ENCODE data around the gene ATF4. TPM values are rescaled to one million over a fixed set of nuclear protein-coding genes. Genes with fewer than 3 reads are reported as not detected.

The ATF4 gene
- total and polyA plus RNA-seq, 2 of the 13 experiments (the other 11 are each of a cell fraction or from before 2014, with no cell fraction given): 486 to 1,297 TPM

DNA sequence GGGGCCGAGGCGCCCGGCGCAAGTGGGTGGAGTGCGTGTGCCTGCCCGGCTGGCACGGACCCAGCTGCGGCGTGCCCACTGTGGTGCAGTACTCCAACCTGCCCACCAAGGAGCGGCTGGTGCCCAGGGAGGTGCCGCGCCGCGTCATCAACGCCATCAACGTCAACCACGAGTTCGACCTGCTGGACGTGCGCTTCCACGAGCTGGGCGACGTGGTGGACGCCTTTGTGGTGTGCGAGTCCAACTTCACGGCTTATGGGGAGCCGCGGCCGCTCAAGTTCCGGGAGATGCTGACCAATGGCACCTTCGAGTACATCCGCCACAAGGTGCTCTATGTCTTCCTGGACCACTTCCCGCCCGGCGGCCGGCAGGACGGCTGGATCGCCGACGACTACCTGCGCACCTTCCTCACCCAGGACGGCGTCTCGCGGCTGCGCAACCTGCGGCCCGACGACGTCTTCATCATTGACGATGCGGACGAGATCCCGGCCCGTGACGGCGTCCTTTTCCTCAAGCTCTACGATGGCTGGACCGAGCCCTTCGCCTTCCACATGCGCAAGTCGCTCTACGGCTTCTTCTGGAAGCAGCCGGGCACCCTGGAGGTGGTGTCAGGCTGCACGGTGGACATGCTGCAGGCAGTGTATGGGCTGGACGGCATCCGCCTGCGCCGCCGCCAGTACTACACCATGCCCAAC is 32.4 kb upstream of the ATF4 start:
- TF ChIP-seq ZNF24 (IDR thresholded peaks at IDR 0.05) (no peak), MYPOP (CRISPR knock-in tag; IDR thresholded peaks at IDR 0.05) (no peak), ZNF564 (CRISPR knock-in tag; IDR thresholded peaks at IDR 0.05) (no peak), PBX2 (CRISPR knock-in tag; IDR thresholded peaks at IDR 0.05) (no peak), EEA1 (CRISPR knock-in tag; IDR thresholded peaks at IDR 0.05; ENCODE audit: borderline replicate concordance) (no peak), ZNF598 (CRISPR knock-in tag; IDR thresholded peaks at IDR 0.05; ENCODE audit: borderline replicate concordance) (no peak), ZNF224 (CRISPR knock-in tag; IDR thresholded peaks at IDR 0.05) (no peak), DR1 (CRISPR knock-in tag; IDR thresholded peaks at IDR 0.05) (no peak), MEF2D (CRISPR knock-in tag; IDR thresholded peaks at IDR 0.05) (no peak), STAT5B (CRISPR knock-in tag; IDR thresholded peaks at IDR 0.05) (no peak), NAIF1 (CRISPR knock-in tag; IDR thresholded peaks at IDR 0.05; ENCODE audit: borderline replicate concordance) (no peak), HNF1B (CRISPR knock-in tag; IDR thresholded peaks at IDR 0.05) (no peak)
- TF ChIP-seq, protein P1, sequence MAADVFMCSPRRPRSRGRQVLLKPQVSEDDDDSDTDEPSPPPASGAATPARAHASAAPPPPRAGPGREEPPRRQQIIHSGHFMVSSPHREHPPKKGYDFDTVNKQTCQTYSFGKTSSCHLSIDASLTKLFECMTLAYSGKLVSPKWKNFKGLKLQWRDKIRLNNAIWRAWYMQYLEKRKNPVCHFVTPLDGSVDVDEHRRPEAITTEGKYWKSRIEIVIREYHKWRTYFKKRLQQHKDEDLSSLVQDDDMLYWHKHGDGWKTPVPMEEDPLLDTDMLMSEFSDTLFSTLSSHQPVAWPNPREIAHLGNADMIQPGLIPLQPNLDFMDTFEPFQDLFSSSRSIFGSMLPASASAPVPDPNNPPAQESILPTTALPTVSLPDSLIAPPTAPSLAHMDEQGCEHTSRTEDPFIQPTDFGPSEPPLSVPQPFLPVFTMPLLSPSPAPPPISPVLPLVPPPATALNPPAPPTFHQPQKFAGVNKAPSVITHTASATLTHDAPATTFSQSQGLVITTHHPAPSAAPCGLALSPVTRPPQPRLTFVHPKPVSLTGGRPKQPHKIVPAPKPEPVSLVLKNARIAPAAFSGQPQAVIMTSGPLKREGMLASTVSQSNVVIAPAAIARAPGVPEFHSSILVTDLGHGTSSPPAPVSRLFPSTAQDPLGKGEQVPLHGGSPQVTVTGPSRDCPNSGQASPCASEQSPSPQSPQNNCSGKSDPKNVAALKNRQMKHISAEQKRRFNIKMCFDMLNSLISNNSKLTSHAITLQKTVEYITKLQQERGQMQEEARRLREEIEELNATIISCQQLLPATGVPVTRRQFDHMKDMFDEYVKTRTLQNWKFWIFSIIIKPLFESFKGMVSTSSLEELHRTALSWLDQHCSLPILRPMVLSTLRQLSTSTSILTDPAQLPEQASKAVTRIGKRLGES (CRISPR knock-in tag; IDR thresholded peaks at IDR 0.05; ENCODE audit: borderline replicate concordance): no peak
- H3K79me2 ChIP-seq (ENCODE audit: insufficient read depth, low read length): no peaks in the 10 kb centered on the region
- intact Hi-C loops (cut with micrococcal nuclease; ENCODE audit: unreplicated experiment): no loop called here
- H4K20me1 ChIP-seq (ENCODE audit: insufficient read depth, low read length): no peaks in the 10 kb centered on the region
- H3K4me1 ChIP-seq (ENCODE audit: insufficient read depth, low read length): peaks cover 19% of the 10 kb centered on the region
- no peak for ATAC-seq
- H2AFZ ChIP-seq (ENCODE audit: low read length): no peak overlapping the region
- no peaks in the 10 kb centered on the region for H3K36me3 ChIP-seq (replicated peaks in 1 of 2; ENCODE audit: control insufficient read depth in 1 of 2, insufficient read depth in 2 of 2, low read length in 2 of 2)
- BruUV-seq (replicated peaks): no TSS peak
- no peak for FAIRE-seq
- H3K9ac ChIP-seq (ENCODE audit: insufficient read depth, low read depth, low read length): no peak overlapping the region
- DNase-seq (ENCODE audit: low spot score): no peak
- in situ Hi-C loops (cut with HindIII; ENCODE audit: extremely low pct_ligation_motif_present, low pct_unique_long_range_greater_than_20kb): no loop called here
- ChIA-PET POLR2A (no interaction called here), CTCF (ENCODE audit: low intra/inter-chr PET ratio, low total read pairs) (no interaction called here)
- no peaks in the 10 kb centered on the region for H3K9me3 ChIP-seq (ENCODE audit: low read length)
- WGBS (ENCODE audit: low lambda C conversion rate): 86% methylated on average over 59 of the region's 70 CpGs
- H3K27ac ChIP-seq (ENCODE audit: extremely low read length, insufficient read depth, low read length): no peak overlapping the region
- peaks cover 0 to 2% of the 10 kb centered on the region in 2 experiments; a peak in 1 of 5 replicates for H3K27me3 ChIP-seq (ENCODE audit: control insufficient read depth in 1 of 2, insufficient read depth in 2 of 2, low read length in 2 of 2)
- no peak overlapping the region for H3K4me2 ChIP-seq (ENCODE audit: low read depth, low read length)
- no peak overlapping the region for H3K4me3 ChIP-seq (replicated peaks in 1 of 3; ENCODE audit: insufficient read depth in 1 of 3, low read depth in 2 of 3, low read length in 3 of 3)

Data from HepG2 (cell line).